ENCODE results near the gene DNAI1. TPM values are rescaled to one million over a fixed set of nuclear protein-coding genes. Genes with fewer than 3 reads are reported as not detected.

DNAI1 gene
- total RNA-seq, 2 donors from 2014 or later = 2.5 to 4.1 TPM

DNA sequence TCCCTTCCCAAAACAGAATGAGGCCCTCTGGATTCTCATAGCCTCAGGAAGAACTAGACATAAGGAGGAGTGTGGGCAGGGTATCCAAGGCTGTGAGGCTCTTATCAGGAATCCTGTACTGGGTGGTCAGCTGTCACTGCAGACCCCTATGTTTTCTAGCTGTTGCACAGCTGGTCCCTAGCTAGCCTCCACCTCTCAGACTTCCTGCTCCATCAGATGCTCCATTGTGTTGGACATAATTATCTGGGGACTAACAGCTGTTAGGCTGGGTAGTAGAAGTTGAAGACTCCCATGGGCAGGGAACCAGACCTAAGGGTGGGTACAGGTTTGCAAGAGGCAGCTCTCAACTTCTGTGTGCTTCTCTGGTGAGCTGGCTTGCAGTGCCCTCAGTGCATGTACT, 18.6 kb upstream of the DNAI1 start:
- Histone ChIP-seq H3K36me3 (ENCODE audit: control insufficient read depth, insufficient read depth, low read length) (peaks cover 5% of the 10 kb centered on the region), H3K27me3 (ENCODE audit: control insufficient read depth, insufficient read depth, low read length, poor library complexity, severe bottlenecking) (no peaks in the 10 kb centered on the region), H3K4me1 (ENCODE audit: control insufficient read depth, insufficient read depth, low read length) (peaks cover 18% of the 10 kb centered on the region), H3K9ac (ENCODE audit: extremely low read depth, low read length, poor library complexity, severe bottlenecking) (no peak overlapping the region), H3K4me3 (ENCODE audit: low read length) (no peak overlapping the region), H3K9me3 (ENCODE audit: control insufficient read depth, low read length) (no peaks in the 10 kb centered on the region), H3K27ac (ENCODE audit: low read depth, low read length) (no peak overlapping the region)
- peaks cover 10% of the 10 kb centered on the region for H3K36me3 Mint-ChIP-seq (ENCODE audit: low read depth)
- peaks cover 34% of the 10 kb centered on the region for H3K4me1 Mint-ChIP-seq
- H3K4me3 Mint-ChIP-seq = no peak overlapping the region
- DNase-seq = no peak
- H3K9me3 Mint-ChIP-seq = peaks cover 2% of the 10 kb centered on the region
- TF ChIP-seq CTCF (conservative IDR thresholded peaks at IDR 0.05) = no peak
- H3K27ac Mint-ChIP-seq = no peak overlapping the region
- no peaks in the 10 kb centered on the region for H3K27me3 Mint-ChIP-seq (ENCODE audit: insufficient read depth)

DNA sequence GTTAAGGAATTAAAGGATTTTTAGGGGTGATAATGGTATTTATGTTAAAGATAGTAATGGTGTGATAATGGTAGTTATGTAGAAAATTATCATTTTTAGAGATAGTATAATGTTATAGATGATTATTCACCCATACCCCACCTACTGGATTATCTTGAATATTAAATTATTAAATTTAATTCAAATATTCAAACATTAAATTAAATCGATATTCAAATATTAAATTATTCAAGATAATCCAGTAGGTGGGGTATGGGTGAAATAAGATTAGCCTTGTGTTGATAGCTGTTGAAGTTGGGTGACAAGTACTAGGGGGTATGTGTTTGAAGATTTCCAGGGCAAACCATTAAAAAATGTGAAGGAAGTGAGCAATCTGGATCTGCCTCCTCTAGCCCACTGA, 15.8 kb upstream of the DNAI1 start:
- no peak overlapping the region for H3K27ac Mint-ChIP-seq
- no peak for DNase-seq
- peak overlapping the region; percentile 44 for H3K4me3 ChIP-seq (ENCODE audit: low read length)
- H3K27me3 Mint-ChIP-seq (ENCODE audit: insufficient read depth) = no peaks in the 10 kb centered on the region
- H3K9me3 ChIP-seq (ENCODE audit: control insufficient read depth, low read length) = no peaks in the 10 kb centered on the region
- H3K4me1 Mint-ChIP-seq = peaks cover 49% of the 10 kb centered on the region
- H3K4me1 ChIP-seq (ENCODE audit: control insufficient read depth, insufficient read depth, low read length) = peaks cover 32% of the 10 kb centered on the region
- H3K27me3 ChIP-seq (ENCODE audit: control insufficient read depth, insufficient read depth, low read length, poor library complexity, severe bottlenecking) = no peaks in the 10 kb centered on the region
- H3K9ac ChIP-seq (ENCODE audit: extremely low read depth, low read length, poor library complexity, severe bottlenecking) = no peak overlapping the region
- peaks cover 10% of the 10 kb centered on the region for H3K36me3 Mint-ChIP-seq (ENCODE audit: low read depth)
- peaks cover 5% of the 10 kb centered on the region for H3K36me3 ChIP-seq (ENCODE audit: control insufficient read depth, insufficient read depth, low read length)
- TF ChIP-seq CTCF (conservative IDR thresholded peaks at IDR 0.05) = no peak
- WGBS, 2 experiments (ENCODE audit: insufficient coverage in 1 of 2, insufficient read length in 1 of 2) = no CpG with 5 or more reads among the region's 1 CpG
- peaks cover 2% of the 10 kb centered on the region for H3K9me3 Mint-ChIP-seq
- no peak overlapping the region for H3K4me3 Mint-ChIP-seq
- no peak overlapping the region for H3K27ac ChIP-seq (ENCODE audit: low read depth, low read length)

DNA sequence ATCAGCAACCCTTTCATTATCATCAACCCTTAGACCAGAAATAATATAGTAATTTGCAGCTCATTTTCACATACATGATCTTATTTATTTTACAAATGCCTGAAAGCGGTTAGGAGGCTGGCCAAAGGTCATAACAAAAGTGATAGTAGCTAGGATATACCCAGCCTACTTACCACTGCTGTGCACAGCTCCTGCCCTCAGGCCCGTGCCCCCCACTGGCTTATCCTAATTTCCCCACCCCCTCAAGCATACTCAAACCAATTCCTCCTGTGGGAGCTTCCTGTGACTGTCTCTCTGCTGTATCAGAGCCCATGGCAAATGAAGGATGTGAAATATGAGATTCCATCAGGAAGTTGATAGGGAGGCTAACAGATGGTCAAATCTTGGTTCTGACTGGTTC, 15.1 kb upstream of the DNAI1 start:
- Histone ChIP-seq H3K9ac (ENCODE audit: extremely low read depth, low read length, poor library complexity, severe bottlenecking) (no peak overlapping the region), H3K27me3 (ENCODE audit: control insufficient read depth, insufficient read depth, low read length, poor library complexity, severe bottlenecking) (no peaks in the 10 kb centered on the region), H3K36me3 (ENCODE audit: control insufficient read depth, insufficient read depth, low read length) (peaks cover 5% of the 10 kb centered on the region), H3K27ac (ENCODE audit: low read depth, low read length) (no peak overlapping the region), H3K4me3 (ENCODE audit: low read length) (peak overlapping the region; percentile 44), H3K4me1 (ENCODE audit: control insufficient read depth, insufficient read depth, low read length) (peaks cover 36% of the 10 kb centered on the region), H3K9me3 (ENCODE audit: control insufficient read depth, low read length) (no peaks in the 10 kb centered on the region)
- peaks cover 7% of the 10 kb centered on the region for H3K36me3 Mint-ChIP-seq (ENCODE audit: low read depth)
- DNase-seq = peak; percentile 65
- peaks cover 2% of the 10 kb centered on the region for H3K9me3 Mint-ChIP-seq
- peaks cover 49% of the 10 kb centered on the region for H3K4me1 Mint-ChIP-seq
- H3K4me3 Mint-ChIP-seq = peak overlapping the region; percentile 9
- WGBS, 2 experiments (ENCODE audit: insufficient coverage in 1 of 2, insufficient read length in 1 of 2) = 49 to 67% methylated on average over 1 to 2 of the region's 2 CpGs
- TF ChIP-seq CTCF (conservative IDR thresholded peaks at IDR 0.05) = no peak
- H3K27ac Mint-ChIP-seq = peak overlapping the region; percentile 36
- H3K27me3 Mint-ChIP-seq (ENCODE audit: insufficient read depth) = no peaks in the 10 kb centered on the region

All from endodermal cell (in vitro differentiated cells).